SU-DHL-6 (cell line): ENCODE data around the gene DNPH1.

Experiments
- EZH2phosphoT487 ChIP-seq: fragments of 200-600 bp; sonication (generic), shearing (Covaris generic); conservative IDR thresholded peaks from 2 replicates; pipeline ENCODE4 v1.6.1; 2018; ENCODE audit warnings: mild to moderate bottlenecking, antibody characterized with exemption, low read length, moderate library complexity, mixed read lengths
- TF ChIP-seq, protein P1 (sequence below): fragments of 200-600 bp; sonication (generic); IDR thresholded peaks from one replicate; pipeline ENCODE4 v1.5.1; 2017; ENCODE audit warnings: antibody characterized with exemption, mild to moderate bottlenecking, low read length, moderate library complexity; ENCODE audit not compliant: insufficient read depth, poor library complexity, severe bottlenecking

DNA sequence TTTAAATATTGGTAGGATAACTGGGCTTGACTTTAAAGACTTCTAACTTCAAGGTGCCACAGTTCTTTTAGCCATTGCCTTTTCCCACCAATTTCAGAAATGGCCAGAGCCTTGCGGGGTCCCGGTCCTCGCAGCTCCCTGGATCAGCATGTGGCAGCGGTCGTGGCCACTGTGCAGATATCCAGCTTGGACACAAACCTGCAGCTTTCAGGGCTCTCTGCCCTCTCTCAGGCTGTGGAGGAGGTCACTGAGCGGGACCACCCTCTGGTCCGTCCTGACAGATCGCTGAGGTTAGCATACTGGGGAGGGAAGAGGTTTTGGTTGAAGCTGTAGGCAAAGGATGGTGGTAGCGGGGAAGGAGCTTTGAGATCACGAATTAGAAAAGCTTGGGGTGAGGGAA lies 40.9 kb downstream of the DNPH1 start:
- TF ChIP-seq, protein P1, sequence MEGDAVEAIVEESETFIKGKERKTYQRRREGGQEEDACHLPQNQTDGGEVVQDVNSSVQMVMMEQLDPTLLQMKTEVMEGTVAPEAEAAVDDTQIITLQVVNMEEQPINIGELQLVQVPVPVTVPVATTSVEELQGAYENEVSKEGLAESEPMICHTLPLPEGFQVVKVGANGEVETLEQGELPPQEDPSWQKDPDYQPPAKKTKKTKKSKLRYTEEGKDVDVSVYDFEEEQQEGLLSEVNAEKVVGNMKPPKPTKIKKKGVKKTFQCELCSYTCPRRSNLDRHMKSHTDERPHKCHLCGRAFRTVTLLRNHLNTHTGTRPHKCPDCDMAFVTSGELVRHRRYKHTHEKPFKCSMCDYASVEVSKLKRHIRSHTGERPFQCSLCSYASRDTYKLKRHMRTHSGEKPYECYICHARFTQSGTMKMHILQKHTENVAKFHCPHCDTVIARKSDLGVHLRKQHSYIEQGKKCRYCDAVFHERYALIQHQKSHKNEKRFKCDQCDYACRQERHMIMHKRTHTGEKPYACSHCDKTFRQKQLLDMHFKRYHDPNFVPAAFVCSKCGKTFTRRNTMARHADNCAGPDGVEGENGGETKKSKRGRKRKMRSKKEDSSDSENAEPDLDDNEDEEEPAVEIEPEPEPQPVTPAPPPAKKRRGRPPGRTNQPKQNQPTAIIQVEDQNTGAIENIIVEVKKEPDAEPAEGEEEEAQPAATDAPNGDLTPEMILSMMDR = no peak
- no peak for TF ChIP-seq EZH2phosphoT487
